GM12874 (cell line): ENCODE measurements around the gene OTOP3.

Source experiments
- TF ChIP-seq, protein P1 (sequence below): IDR thresholded peaks from 2 replicates; pipeline ENCODE4 v1.5.1; 2011; ENCODE audit warnings: low read depth, mild to moderate bottlenecking, control low read depth, low read length, moderate library complexity; ENCODE audit not compliant: insufficient read depth

OTOP3 gene

GRCh38 chr17:74972107-74972972, 36.6 kb downstream of the OTOP3 start, which contains the start of gene HID1:
TSS of gene HID1 (minus strand) at chr17:74972759. CDS start at chr17:74972656, 103 bp downstream.
- TF ChIP-seq, protein P1, sequence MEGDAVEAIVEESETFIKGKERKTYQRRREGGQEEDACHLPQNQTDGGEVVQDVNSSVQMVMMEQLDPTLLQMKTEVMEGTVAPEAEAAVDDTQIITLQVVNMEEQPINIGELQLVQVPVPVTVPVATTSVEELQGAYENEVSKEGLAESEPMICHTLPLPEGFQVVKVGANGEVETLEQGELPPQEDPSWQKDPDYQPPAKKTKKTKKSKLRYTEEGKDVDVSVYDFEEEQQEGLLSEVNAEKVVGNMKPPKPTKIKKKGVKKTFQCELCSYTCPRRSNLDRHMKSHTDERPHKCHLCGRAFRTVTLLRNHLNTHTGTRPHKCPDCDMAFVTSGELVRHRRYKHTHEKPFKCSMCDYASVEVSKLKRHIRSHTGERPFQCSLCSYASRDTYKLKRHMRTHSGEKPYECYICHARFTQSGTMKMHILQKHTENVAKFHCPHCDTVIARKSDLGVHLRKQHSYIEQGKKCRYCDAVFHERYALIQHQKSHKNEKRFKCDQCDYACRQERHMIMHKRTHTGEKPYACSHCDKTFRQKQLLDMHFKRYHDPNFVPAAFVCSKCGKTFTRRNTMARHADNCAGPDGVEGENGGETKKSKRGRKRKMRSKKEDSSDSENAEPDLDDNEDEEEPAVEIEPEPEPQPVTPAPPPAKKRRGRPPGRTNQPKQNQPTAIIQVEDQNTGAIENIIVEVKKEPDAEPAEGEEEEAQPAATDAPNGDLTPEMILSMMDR: no peak

DNA sequence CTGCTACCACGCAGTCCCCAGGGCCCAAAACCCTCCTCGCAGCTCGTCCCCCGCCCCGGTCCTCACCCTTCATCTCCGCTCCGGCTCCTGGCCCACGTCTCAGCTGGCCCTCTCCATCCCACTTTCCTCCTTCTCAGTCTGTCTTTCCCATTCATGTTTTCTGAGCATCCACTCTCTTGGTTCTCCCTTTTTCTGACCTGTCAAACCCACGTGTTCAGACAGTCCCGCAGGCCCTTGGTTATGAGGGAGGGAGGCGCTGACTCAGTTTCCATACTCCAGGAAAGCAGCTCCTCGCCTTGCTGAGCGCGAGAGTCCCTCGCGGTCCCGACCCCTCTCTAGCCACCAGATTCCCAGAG, 37.3 kb downstream of the OTOP3 start:
- TF ChIP-seq, protein P1: no peak

DNA sequence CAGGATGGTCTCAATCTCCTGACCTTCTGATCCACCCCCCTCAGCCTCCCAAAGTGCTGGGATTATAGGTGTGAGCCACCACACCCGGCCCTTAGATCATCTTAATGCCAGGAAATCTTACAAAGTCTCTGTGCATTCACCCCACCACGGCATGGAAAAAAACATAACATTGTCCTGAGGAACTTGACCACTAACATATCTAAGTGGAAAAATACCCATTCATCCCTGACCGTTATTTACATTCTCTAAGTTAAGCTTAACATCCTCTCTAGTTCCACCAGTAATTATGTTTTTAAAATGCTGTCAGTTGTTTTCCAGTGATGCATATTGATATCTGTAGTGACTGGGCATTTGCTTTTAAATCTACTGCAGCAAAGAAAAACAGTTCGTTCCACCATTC, 40.2 kb downstream of the OTOP3 start:
- TF ChIP-seq, protein P1: no peak

GRCh38 chr17:74977802-74978201, 42.1 kb downstream of the OTOP3 start:
- TF ChIP-seq, protein P1: no peak

GRCh38 chr17:74978240-74978639, 42.5 kb downstream of the OTOP3 start:
- TF ChIP-seq, protein P1: no peak

GRCh38 chr17:74979408-74980146, 43.9 kb downstream of the OTOP3 start:
- TF ChIP-seq, protein P1: no peak

GRCh38 chr17:74981318-74981978, 45.8 kb downstream of the OTOP3 start:
- TF ChIP-seq, protein P1: no peak
